GM03348 (cell line): ENCODE measurements around the gene RAB17.

ENCODE experiments used
- DNase-seq: peaks from one replicate; pipeline ENCODE4 v3.0.0; 2012; ENCODE audit warnings: low spot score

Gene RAB17

GRCh38 chr2:237576974-237577373 is 13.6 kb downstream of the RAB17 start:
- no peak for DNase-seq

DNA sequence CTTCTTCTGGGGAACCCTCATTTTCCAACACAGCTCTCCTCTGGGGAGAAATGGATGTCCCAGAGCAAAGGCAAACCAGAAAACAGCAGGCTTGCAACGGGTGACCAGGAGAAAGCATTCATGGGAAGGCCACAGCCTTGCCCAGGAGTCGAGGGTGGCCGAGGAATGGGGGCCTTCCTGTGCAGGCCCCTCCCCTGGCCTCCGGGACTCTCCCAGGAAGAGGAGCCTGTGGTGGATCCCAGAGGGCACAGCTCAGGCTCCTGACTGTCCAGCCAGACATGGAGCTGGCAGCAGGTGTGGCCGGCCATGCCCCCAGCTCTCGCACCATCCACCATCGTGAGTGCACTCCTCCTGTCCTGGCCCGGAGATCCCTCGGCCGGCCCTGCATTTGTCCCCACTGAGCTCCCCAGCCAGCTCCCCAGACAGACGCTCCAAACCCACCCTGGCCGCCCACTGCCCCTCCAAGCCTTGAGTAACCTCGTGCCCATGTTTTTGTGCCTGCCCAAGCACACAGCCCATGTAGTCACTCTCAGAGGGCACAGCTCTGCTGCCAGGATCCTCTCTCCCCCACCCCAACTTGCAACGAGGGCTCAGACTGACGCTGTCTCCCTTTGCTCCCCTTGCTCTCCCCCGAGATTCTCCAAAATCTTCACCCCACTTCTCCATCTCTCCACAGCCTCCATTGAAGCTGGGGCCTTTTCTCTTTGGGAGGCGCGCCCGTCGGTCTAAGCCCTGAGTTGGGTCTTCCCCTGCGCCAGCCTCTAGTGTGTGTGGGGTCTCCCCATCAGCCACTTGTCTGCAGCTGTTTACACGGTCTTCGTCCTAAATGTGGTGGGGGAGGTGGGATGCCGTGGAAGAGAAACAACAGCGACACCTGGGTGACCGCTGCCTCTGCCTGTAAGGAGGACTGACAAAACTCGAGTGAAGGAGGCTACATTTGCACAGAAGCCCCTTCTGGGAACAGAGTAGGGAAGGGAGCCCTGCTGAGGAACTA is 14.4 kb downstream of the RAB17 start:
- DNase-seq: no peak

DNA sequence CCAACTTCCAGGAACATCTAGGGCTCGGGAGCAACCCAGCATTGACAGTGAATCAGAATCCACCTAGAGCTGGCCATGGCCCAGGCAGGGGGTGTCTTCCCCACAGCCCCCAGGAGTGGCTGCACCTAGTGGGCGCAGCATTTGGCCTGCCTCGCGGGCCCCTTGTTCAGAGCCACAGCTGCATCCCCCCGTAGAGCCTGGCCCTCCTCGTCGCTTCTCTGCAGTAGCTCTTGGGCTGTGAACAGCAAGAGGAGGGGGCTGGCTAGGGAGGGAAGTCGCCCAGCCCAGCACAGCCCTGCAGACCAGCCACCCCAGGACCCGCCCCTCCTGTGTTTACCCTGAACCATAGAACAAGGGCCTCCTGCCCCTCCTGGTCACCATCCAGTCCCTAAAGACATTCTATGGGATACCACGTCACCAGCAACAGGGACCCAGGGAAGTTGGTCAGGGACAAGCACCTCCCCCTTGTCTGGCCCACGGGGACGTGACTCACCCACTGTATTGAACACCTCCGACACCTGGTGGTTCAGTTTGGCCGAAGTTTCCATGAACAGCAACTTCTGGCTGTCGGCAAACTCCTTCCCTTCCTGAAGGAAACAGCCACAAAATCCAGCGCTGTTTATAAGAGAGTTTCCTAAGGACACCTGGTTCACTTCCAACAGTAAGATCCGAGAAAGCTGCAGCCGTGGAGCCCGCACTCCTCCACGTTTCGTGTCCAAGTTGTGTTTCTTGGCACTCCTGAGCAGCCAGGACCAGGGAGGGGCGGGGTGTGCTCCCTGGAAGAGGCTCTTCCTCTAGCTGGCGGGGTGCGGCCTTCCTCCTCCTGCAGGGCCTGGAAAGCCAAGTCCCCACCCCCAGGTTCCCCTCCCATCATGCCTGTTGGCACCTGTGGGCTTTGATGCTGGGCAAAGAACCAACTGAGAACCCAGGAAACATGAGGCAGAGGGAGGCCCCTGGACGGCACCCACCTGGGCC is 15.4 kb downstream of the RAB17 start:
- no peak for DNase-seq

DNA sequence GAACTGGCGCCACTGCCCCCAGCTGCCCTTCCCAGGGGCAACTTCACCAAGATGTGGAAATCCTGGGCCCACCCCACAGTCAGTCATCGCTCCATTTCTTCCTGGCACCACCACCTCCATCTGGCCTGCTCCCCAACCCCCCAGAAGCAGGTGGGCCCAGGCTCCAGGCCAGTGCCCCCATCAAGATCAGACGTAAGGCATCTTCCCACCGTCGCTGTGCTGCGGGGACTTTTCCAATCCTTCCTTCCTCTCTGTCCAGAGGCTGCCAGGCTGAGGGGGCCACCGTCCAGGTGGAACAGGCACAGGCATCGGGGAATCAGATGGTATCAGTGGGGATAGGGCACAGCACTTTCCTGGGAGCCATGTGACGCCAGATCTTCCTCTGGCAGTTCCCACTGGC is 16.1 kb downstream of the RAB17 start:
- no peak for DNase-seq

GRCh38 chr2:237573721-237574415 is 16.7 kb downstream of the RAB17 start:
- no peak for DNase-seq

GRCh38 chr2:237572742-237573101 is 17.8 kb downstream of the RAB17 start:
- DNase-seq: no peak

DNA sequence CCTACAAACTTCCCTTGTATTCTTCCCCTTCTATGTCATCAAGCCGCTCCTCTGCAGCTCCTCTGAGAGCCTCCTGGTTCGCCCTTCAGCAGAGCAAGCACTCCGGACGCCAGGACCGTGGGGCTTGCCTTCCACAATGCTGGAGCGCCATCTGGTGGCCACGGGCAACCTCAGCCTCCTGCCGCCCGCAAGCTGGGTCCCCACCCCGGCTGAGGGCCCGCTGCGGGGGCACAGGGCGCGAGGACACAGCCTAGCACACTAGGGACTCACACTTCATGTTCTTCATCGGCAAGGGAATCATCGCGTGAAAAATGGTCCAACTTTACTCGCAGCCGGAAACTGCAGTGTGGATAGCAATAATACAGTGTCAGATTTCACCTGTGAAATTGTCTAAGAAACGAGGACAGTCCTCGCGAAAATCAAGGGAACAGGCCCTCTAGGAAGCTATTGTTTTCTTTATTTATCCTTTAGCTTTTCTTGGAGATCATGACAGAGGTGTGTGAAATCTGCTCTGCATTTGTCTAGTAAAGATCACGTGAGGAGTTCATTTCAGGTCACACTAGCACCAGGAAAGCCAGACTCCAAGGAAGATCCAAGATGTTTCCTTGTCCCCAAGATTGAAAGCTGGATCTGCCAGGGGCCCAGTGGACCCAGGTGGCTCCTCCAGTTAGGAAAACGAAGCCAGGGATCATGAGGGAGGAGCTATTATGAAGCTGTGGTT is 18.4 kb downstream of the RAB17 start:
- DNase-seq: peak; percentile 98

GRCh38 chr2:237571551-237571950 is 19.0 kb downstream of the RAB17 start:
- DNase-seq: no peak

- no peak for DNase-seq
Observed at GRCh38 chr2:237570776-237571335, 19.7 kb downstream of the RAB17 start.

GRCh38 chr2:237569896-237570295 is 20.6 kb downstream of the RAB17 start:
- DNase-seq: no peak

DNA sequence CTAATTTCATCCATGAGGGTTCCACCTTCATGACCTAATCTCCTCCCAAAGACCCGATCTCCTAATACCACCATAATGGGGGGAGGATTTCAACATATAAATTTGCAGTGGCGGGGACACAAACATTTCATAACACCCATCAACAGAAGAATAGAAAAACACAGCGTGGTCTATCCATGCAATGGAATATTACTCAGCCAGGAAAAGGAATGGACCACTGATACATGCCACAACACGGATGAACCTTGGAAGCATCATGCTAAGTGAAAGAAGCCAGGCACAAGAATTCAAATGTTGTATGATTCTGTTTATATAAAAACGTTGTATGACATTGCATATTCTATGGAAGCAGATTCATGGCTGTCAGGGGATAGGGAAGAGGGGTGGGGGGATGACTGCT is 21.5 kb downstream of the RAB17 start:
- DNase-seq: no peak

- DNase-seq: no peak
Observed at GRCh38 chr2:237568121-237568660, 22.3 kb downstream of the RAB17 start.

DNA sequence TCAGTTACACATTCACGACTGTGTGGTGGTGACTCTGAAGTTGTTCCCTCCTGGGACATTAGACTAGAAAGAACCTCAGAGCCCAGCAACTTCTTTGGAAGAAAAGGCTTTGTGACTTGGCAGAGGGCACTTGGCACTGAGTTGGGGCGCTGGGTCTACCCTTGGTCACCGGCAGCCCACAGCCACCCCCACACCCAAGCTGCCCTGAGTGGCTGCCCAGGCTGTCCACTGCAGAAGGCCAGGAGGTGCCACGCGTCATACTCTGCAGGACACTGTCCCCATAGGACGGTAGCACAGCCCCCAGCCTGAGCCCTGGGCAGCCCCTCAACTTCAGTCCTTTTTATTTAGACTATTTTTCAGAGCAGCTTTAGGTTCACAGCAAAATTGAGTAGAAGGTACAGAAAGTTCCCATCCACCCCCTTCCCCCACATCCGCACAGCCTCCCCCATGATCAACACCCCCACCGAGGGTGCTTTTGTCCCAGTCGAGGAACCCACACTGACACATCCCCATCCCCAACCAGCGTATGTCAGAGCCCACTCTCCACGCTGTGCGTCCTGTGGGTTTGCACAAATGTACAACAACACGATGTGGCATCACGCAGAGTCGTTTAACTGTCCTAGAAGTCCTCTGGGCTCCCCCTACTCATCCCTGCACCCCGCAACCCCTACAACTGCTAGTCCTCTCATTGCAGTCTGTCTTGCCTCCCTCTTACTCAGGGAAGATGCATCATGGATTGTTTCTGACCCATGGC is 23.1 kb downstream of the RAB17 start:
- no peak for DNase-seq

DNA sequence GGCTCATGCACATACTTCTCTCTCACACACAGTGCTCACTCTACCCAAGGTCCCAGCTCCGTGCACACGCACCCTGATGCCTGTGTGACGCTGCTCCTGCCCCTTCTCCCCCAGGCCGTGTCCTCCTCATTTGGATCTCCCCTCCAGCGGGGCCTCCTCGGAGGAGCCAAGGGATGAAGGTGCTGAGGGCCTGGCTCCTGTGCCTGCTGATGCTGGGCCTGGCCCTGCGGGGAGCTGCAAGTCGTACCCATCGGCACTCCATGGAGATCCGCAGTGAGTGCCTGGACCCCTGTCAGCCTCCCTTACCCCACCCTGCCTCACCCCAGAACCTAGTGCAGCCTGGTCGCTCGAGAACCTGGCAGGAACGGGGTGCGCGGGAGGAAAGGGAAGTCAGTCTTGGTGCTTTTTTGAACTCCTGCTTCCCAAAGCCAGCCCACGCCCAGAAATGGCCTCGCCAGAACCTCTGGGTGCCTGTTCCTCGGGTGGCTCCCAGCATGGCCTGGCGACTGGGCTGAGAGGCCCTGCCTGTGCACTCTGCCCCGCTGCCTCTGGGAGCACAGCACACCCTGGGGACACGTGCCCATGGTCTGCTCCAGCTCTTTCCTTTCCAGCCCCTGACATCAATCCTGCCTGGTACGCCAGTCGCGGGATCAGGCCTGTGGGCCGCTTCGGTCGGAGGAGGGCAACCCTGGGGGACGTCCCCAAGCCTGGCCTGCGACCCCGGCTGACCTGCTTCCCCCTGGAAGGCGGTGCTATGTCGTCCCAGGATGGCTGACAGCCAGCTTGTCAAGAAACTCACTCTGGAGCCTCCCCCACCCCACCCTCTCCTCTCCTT is 23.9 kb downstream of the RAB17 start, which contains the start of gene PRLH:
PRLH (plus strand) TSS at position 174 of the 835 bp plus-strand sequence; CDS start at position 174, 0 bp downstream.
- DNase-seq: no peak

- DNase-seq: no peak
Observed at GRCh38 chr2:237565974-237566373, 24.6 kb downstream of the RAB17 start.

DNA sequence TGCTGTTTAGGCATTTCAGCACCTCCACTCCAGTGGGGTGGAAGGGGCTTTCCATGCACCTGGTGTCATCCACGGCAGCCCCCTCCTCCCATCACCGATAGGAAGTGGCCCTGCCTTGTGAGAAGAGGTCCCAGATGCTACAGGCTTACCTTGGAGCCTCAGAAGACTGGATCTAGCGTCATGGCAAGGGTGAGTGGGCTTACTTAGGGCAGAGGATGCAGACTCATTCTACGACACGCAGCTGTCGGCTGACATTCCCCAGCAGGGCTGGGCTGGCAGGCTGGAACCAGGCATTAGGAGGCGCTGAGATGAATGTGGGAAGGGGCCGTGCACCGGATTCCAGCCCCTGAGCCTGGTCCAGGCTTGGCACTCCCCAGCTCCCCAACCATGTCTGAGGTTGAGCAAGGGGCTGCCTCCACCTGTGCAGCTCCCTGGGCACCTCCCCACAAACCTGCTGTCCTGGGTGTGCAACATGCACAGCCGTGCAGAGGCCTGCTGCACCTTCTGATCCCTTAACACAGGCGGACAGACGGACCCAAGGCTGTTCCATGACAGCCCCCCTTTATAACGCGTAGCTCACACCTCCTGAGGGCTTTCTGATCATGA is 25.9 kb downstream of the RAB17 start:
- DNase-seq: no peak

GRCh38 chr2:237563816-237564215 is 26.7 kb downstream of the RAB17 start:
- DNase-seq: peak; percentile 61

DNA sequence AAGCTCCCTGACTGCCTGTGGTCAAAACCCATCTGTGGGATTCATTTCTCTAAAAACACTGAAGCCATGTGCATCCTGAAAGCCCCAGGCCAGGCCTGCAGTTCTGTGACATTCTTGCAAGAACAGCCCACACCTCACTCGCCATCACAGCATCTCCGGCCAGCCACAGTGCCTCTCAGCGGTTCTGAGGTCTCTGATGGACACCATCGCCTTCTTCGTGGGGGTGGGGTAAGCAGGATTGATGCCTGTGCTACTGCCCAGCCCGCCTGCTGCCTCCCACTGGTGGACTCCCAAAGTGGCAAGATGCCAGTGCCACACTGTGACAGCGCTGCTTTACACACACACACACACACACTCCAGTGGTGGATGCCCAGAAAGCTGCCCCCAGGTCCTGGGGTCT is 29.3 kb downstream of the RAB17 start:
- no peak for DNase-seq
